SK-N-SH treated with all-trans-retinoic acid at 6 μM for 48 hours (cell line): ENCODE data around the gene RAP1A.
"Not testable (repeated sequence)": the region's sequence is repeated elsewhere in the genome, so short reads cannot be mapped to it uniquely, and the experiment has no call there.

Source experiments
- ARNTL ChIP-seq: fragments of 450-650 bp; formaldehyde crosslinking; IDR thresholded peaks from 2 replicates; pipeline ENCODE4 v1.5.0; 2020; ENCODE audit warnings: low read depth, mild to moderate bottlenecking, moderate library complexity, borderline replicate concordance
- BACH2 ChIP-seq: fragments of 250-450 bp; sonication (Bioruptor Pico); IDR thresholded peaks from 2 replicates; pipeline ENCODE4 v1.9.0; 2021; ENCODE audit warnings: mild to moderate bottlenecking, borderline replicate concordance
- CSDC2 ChIP-seq: fragments of 250-450 bp; sonication (Bioruptor Pico); IDR thresholded peaks from 2 replicates; pipeline ENCODE4 v1.5.0; 2020; ENCODE audit warnings: mild to moderate bottlenecking, moderate library complexity
- ESRRG ChIP-seq: fragments of 250-450 bp; sonication (Bioruptor Pico); IDR thresholded peaks from 2 replicates; pipeline ENCODE4 v1.6.1; 2021; ENCODE audit warnings: mild to moderate bottlenecking
- PATZ1 ChIP-seq: fragments of 250-450 bp; sonication (Bioruptor Pico); IDR thresholded peaks from 2 replicates; pipeline ENCODE4 v1.8.0; 2020; ENCODE audit warnings: mild to moderate bottlenecking, moderate library complexity, borderline replicate concordance
- RARB ChIP-seq: fragments of 250-450 bp; sonication (Bioruptor Pico); IDR thresholded peaks from 2 replicates; pipeline ENCODE4 v1.8.0; 2021; ENCODE audit warnings: mild to moderate bottlenecking, moderate library complexity
- TOX ChIP-seq: fragments of 250-450 bp; sonication (Bioruptor Pico); IDR thresholded peaks from 2 replicates; pipeline ENCODE4 v1.8.0; 2021; ENCODE audit warnings: mild to moderate bottlenecking, moderate library complexity, borderline replicate concordance
- TSHZ2 ChIP-seq: fragments of 250-450 bp; sonication (Bioruptor Pico); IDR thresholded peaks from 2 replicates; pipeline ENCODE4 v1.5.0; 2020; ENCODE audit warnings: mild to moderate bottlenecking, moderate library complexity
- ZC3H10 ChIP-seq: fragments of 250-450 bp; sonication (Bioruptor Pico); IDR thresholded peaks from 2 replicates; pipeline ENCODE4 v1.5.1; 2021; ENCODE audit warnings: mild to moderate bottlenecking, moderate library complexity
- ZFP30 ChIP-seq: fragments of 450-650 bp; formaldehyde crosslinking; IDR thresholded peaks from 2 replicates; pipeline ENCODE4 v1.5.0; 2022; ENCODE audit warnings: mild to moderate bottlenecking, moderate library complexity
- ZNF565 ChIP-seq: fragments of 450-650 bp; formaldehyde crosslinking; conservative IDR thresholded peaks from 2 replicates; pipeline ENCODE4 v1.5.0; 2020; ENCODE audit warnings: low read depth, mild to moderate bottlenecking, moderate library complexity
- TF ChIP-seq, protein P1 (sequence below): fragments of 250-450 bp; sonication (Bioruptor Pico); IDR thresholded peaks from 2 replicates; pipeline ENCODE4 v1.5.1; 2020; ENCODE audit warnings: low read depth, mild to moderate bottlenecking, moderate library complexity
- TF ChIP-seq, protein P2 (sequence below): fragments of 250-450 bp; sonication (Bioruptor Pico); IDR thresholded peaks from 2 replicates; pipeline ENCODE4 v1.5.1; 2021; ENCODE audit warnings: mild to moderate bottlenecking, moderate library complexity
- TF ChIP-seq, protein P3 (sequence below): fragments of 250-450 bp; sonication (Bioruptor Pico); IDR thresholded peaks from 2 replicates; pipeline ENCODE4 v1.8.0; 2021; ENCODE audit warnings: low read depth, mild to moderate bottlenecking, moderate library complexity, borderline replicate concordance

DNA sequence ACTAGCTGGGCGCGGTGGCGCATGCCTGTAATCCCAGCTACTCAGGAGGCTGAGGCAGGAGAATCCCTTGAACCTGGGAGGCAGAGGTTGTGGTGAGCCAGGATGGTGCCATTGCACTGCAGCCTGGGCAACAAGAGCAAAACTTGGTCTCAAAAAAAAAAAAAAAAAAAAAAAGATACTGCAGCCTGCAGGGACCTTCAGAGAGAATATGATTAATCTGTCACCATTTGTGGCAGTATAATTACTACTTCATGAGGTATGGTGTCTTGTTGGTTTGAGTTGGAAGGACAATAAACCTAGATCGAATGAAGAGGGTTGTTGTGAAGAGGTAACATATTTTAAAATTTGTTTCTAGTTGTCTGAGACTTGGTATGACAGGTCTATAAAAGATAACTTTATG is 13.2 kb downstream of the RAP1A start:
- TF ChIP-seq PATZ1 (CRISPR knock-in tag); ZC3H10 (CRISPR knock-in tag); BACH2; CSDC2 (CRISPR knock-in tag); TSHZ2 (CRISPR knock-in tag); ZFP30 (CRISPR knock-in tag); ARNTL (CRISPR knock-in tag); RARB (CRISPR knock-in tag); ZNF565; TOX; ESRRG (CRISPR knock-in tag): not testable (repeated sequence)
- TF ChIP-seq, protein P1, sequence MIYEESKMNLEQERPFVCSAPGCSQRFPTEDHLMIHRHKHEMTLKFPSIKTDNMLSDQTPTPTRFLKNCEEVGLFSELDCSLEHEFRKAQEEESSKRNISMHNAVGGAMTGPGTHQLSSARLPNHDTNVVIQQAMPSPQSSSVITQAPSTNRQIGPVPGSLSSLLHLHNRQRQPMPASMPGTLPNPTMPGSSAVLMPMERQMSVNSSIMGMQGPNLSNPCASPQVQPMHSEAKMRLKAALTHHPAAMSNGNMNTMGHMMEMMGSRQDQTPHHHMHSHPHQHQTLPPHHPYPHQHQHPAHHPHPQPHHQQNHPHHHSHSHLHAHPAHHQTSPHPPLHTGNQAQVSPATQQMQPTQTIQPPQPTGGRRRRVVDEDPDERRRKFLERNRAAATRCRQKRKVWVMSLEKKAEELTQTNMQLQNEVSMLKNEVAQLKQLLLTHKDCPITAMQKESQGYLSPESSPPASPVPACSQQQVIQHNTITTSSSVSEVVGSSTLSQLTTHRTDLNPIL (CRISPR knock-in tag): not testable (repeated sequence)
- TF ChIP-seq, protein P2, sequence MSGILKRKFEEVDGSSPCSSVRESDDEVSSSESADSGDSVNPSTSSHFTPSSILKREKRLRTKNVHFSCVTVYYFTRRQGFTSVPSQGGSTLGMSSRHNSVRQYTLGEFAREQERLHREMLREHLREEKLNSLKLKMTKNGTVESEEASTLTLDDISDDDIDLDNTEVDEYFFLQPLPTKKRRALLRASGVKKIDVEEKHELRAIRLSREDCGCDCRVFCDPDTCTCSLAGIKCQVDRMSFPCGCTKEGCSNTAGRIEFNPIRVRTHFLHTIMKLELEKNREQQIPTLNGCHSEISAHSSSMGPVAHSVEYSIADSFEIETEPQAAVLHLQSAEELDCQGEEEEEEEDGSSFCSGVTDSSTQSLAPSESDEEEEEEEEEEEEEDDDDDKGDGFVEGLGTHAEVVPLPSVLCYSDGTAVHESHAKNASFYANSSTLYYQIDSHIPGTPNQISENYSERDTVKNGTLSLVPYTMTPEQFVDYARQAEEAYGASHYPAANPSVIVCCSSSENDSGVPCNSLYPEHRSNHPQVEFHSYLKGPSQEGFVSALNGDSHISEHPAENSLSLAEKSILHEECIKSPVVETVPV (CRISPR knock-in tag): not testable (repeated sequence)
- TF ChIP-seq, protein P3, sequence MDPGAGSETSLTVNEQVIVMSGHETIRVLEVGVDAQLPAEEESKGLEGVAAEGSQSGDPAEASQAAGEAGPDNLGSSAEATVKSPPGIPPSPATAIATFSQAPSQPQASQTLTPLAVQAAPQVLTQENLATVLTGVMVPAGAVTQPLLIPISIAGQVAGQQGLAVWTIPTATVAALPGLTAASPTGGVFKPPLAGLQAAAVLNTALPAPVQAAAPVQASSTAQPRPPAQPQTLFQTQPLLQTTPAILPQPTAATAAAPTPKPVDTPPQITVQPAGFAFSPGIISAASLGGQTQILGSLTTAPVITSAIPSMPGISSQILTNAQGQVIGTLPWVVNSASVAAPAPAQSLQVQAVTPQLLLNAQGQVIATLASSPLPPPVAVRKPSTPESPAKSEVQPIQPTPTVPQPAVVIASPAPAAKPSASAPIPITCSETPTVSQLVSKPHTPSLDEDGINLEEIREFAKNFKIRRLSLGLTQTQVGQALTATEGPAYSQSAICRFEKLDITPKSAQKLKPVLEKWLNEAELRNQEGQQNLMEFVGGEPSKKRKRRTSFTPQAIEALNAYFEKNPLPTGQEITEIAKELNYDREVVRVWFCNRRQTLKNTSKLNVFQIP (CRISPR knock-in tag): not testable (repeated sequence)
